HEK293T (cell line): ENCODE results near the gene RABL2B.
"Not testable (repeated sequence)": the region's sequence is repeated elsewhere in the genome, so short reads cannot be mapped to it uniquely, and the experiment has no call there.

Source experiments
- CTCF ChIA-PET: fragments of 350-600 bp; formaldehyde crosslinking; extraction: SDS; loops from one replicate; lab custom pipeline; 2021; ENCODE audit warnings: antibody characterized with exemption, inconsistent platforms; lab: Yijun Ruan, JAX
- POLR2A ChIA-PET: fragments of 350-600 bp; formaldehyde crosslinking; extraction: SDS; loops from one replicate; lab custom pipeline; 2020; ENCODE audit warnings: antibody characterized with exemption, inconsistent platforms; lab: Yijun Ruan, JAX
- DNase-seq: peaks from one replicate; pipeline ENCODE4 v3.0.0; 2012; ENCODE audit warnings: mixed read lengths; ENCODE audit errors: extremely low spot score
- ARNT ChIP-seq: fragments of 450-650 bp; IDR thresholded peaks from 2 replicates; pipeline ENCODE4 v1.6.1; 2017; ENCODE audit warnings: mild to moderate bottlenecking
- BHLHE40 ChIP-seq: fragments of 450-650 bp; IDR thresholded peaks from 2 replicates; pipeline ENCODE4 v1.6.1; 2016; ENCODE audit warnings: mild to moderate bottlenecking, moderate library complexity, borderline replicate concordance
- CTBP1 ChIP-seq: fragments of 450-650 bp; IDR thresholded peaks from 2 replicates; pipeline ENCODE4 v1.6.1; 2016; ENCODE audit warnings: borderline replicate concordance
- ELF4 ChIP-seq: fragments of 450-650 bp; IDR thresholded peaks from 2 replicates; pipeline ENCODE4 v1.6.1; 2017; ENCODE audit warnings: antibody characterized with exemption
- FOXA1 ChIP-seq: fragments of 450-650 bp; IDR thresholded peaks from 2 replicates; pipeline ENCODE4 v1.6.1; 2016; ENCODE audit warnings: mild to moderate bottlenecking
- FOXK2 ChIP-seq: fragments of 450-650 bp; IDR thresholded peaks from 2 replicates; pipeline ENCODE4 v1.6.1; 2016; ENCODE audit warnings: mild to moderate bottlenecking
- FOXM1 ChIP-seq: fragments of 450-650 bp; IDR thresholded peaks from 2 replicates; pipeline ENCODE4 v1.6.1; 2017; ENCODE audit warnings: mild to moderate bottlenecking, borderline replicate concordance
- HDGF ChIP-seq: fragments of 450-650 bp; IDR thresholded peaks from 2 replicates; pipeline ENCODE4 v1.6.1; 2017; ENCODE audit warnings: antibody characterized with exemption, borderline replicate concordance
- L3MBTL2 ChIP-seq: fragments of 450-650 bp; conservative IDR thresholded peaks from 2 replicates; pipeline ENCODE4 v1.6.1; 2016; ENCODE audit warnings: mild to moderate bottlenecking
- LEF1 ChIP-seq: fragments of 450-650 bp; IDR thresholded peaks from 2 replicates; pipeline ENCODE4 v1.6.1; 2017; ENCODE audit warnings: mild to moderate bottlenecking, borderline replicate concordance
- NFRKB ChIP-seq: fragments of 450-650 bp; IDR thresholded peaks from 2 replicates; pipeline ENCODE4 v1.6.1; 2016; ENCODE audit warnings: mild to moderate bottlenecking, moderate library complexity
- SP1 ChIP-seq: fragments of 450-650 bp; IDR thresholded peaks from 2 replicates; pipeline ENCODE4 v1.6.1; 2017
- SUZ12 ChIP-seq: fragments of 450-650 bp; IDR thresholded peaks from 2 replicates; pipeline ENCODE4 v1.6.1; 2016; ENCODE audit warnings: mild to moderate bottlenecking
- TARDBP ChIP-seq: fragments of 450-650 bp; IDR thresholded peaks from 2 replicates; pipeline ENCODE4 v1.6.1; 2016
- ZNF384 ChIP-seq: fragments of 450-650 bp; IDR thresholded peaks from 2 replicates; pipeline ENCODE4 v1.6.1; 2016
- TF ChIP-seq, protein P1 (sequence below): fragments of 450-650 bp; IDR thresholded peaks from 2 replicates; pipeline ENCODE4 v1.6.1; 2016

Gene RABL2B

GRCh38 chr22:50744424-50744823, 39.0 kb downstream of the RABL2B start:
- CTCF ChIA-PET, POLR2A ChIA-PET, DNase-seq: not testable (repeated sequence)

- POLR2A ChIA-PET, CTCF ChIA-PET, DNase-seq: not testable (repeated sequence)
Measured at GRCh38 chr22:50740714-50741113, 42.7 kb downstream of the RABL2B start.

DNA sequence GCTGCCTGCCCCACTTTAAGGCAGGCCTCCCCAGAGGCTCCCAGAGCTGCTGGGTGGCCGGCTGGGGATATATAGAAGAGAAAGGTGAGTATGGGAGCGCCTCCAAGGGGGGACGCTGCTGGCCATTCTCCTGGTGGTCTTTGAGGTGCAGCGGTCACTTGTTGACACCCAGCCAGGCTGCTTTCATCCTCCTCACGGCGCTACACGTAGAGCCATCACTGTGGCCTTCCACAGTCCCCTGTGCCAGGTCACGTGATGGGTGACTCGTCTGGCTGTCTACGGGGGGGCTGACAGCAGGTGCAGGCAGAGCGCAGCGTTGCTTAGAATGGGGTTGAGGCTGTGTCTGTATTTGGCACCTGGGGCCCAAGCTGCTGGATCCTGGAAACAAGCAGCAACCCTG, 43.5 kb downstream of the RABL2B start:
- no peak for DNase-seq
- TF ChIP-seq FOXK2 (no peak), SUZ12 (no peak), CTBP1 (no peak), ZNF384 (no peak), TARDBP (no peak), LEF1 (no peak), L3MBTL2 (no peak), BHLHE40 (no peak), ARNT (no peak), HDGF (no peak), NFRKB (no peak), FOXA1 (no peak)
- TF ChIP-seq, protein P1, sequence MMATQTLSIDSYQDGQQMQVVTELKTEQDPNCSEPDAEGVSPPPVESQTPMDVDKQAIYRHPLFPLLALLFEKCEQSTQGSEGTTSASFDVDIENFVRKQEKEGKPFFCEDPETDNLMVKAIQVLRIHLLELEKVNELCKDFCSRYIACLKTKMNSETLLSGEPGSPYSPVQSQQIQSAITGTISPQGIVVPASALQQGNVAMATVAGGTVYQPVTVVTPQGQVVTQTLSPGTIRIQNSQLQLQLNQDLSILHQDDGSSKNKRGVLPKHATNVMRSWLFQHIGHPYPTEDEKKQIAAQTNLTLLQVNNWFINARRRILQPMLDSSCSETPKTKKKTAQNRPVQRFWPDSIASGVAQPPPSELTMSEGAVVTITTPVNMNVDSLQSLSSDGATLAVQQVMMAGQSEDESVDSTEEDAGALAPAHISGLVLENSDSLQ, result no peak
- ChIA-PET CTCF (no interaction called here), POLR2A (no interaction called here)

DNA sequence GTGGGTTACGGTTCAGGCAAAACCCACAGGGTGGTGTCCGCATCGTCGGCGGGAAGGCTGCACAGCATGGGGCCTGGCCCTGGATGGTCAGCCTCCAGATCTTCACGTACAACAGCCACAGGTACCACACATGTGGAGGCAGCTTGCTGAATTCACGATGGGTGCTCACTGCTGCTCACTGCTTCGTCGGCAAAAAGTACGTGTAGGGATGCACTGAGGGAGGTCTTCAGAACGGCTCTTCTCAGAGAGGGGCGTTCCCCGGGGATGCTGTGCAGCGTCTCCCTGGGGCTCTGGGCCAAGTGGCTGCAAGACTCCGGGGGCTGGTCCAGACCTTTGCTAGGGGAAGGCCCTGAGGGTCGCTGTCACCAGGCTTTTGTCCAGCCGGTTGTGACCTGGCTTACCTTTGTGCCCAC, 44.2 kb downstream of the RABL2B start:
- no peak for TF ChIP-seq LEF1
- TF ChIP-seq FOXA1, result no peak
- ChIA-PET POLR2A (no interaction called here), CTCF (no interaction called here)
- DNase-seq, result no peak

GRCh38 chr22:50738649-50739227, 44.7 kb downstream of the RABL2B start:
- TF ChIP-seq SUZ12, result no peak
- TF ChIP-seq HDGF, result no peak
- no peak for TF ChIP-seq FOXK2
- POLR2A ChIA-PET, result no interaction called here
- CTCF ChIA-PET, result no interaction called here
- DNase-seq, result no peak

- DNase-seq, result no peak
- ChIA-PET CTCF (no interaction called here), POLR2A (no interaction called here)
- TF ChIP-seq LEF1, result no peak
- no peak for TF ChIP-seq FOXA1
- no peak for TF ChIP-seq CTBP1
- TF ChIP-seq SP1, result no peak
- TF ChIP-seq ELF4, result no peak
- no peak for TF ChIP-seq ARNT
- TF ChIP-seq SUZ12, result no peak
- no peak for TF ChIP-seq L3MBTL2
- no peak for TF ChIP-seq FOXM1
- TF ChIP-seq, protein P1, result no peak
Measured at GRCh38 chr22:50737728-50738648, 45.4 kb downstream of the RABL2B start, which contains the start of gene ACR. Gene ACR (plus strand): TSS chr22:50738204. CDS start chr22:50738236, 32 bp downstream.

DNA sequence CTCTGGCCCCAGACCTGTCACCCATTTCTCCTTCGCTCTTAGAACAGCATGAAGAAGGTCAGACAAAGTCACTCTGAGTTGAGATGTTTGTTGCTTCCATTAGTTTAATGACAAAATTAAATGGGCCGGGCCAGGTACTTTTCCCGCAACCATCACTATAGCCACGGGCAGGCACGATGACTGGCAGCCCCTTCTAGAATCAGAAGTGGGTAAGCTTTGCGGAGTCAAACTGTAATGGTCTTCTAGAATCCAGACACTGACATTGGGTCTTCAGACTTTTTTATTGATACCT, 47.8 kb downstream of the RABL2B start:
- TF ChIP-seq SUZ12 (no peak), BHLHE40 (no peak), ZNF384 (no peak), TARDBP (no peak), FOXA1 (no peak), FOXM1 (no peak), HDGF (no peak), ARNT (no peak), L3MBTL2 (no peak), NFRKB (no peak), SP1 (no peak)
- TF ChIP-seq, protein P1, result no peak
- DNase-seq, result no peak
- CTCF ChIA-PET, result no interaction called here
- POLR2A ChIA-PET, result no interaction called here
